Central memory CD8-positive, alpha-beta T cell (primary cell): ENCODE data around the gene AXL.

Experiments
- ATAC-seq: fragments of 150-1000 bp; cut with Tn5 transposase; replicated peaks from 2 replicates; pipeline ENCODE4 v1.10.0; 2022; ENCODE audit warnings: mild to moderate bottlenecking, moderate FRiP score, moderate number of reproducible peaks; ENCODE audit not compliant: poor library complexity, severe bottlenecking; ENCODE audit errors: extremely low read depth
- DNase-seq, 2 donors: peaks; one replicate each; pipeline ENCODE4 v3.0.0; 2021; ENCODE audit warnings: low spot score in 2 of 2
- H3K27ac Mint-ChIP-seq: one replicate; pipeline ENCODE4 v1.8.0; 2022; ENCODE audit warnings: low read depth, mild to moderate bottlenecking, moderate library complexity, mixed read lengths
- H3K27me3 Mint-ChIP-seq: one replicate; pipeline ENCODE4 v1.8.0; 2022; ENCODE audit warnings: mixed read lengths
- H3K36me3 Mint-ChIP-seq: one replicate; pipeline ENCODE4 v1.8.0; 2022; ENCODE audit warnings: mild to moderate bottlenecking, moderate library complexity, mixed read lengths; ENCODE audit not compliant: insufficient read depth
- H3K4me1 Mint-ChIP-seq: one replicate; pipeline ENCODE4 v1.8.0; 2022; ENCODE audit warnings: mixed read lengths
- H3K4me3 Mint-ChIP-seq: one replicate; pipeline ENCODE4 v1.8.0; 2022; ENCODE audit warnings: mild to moderate bottlenecking, moderate library complexity, mixed read lengths
- H3K9me3 Mint-ChIP-seq: one replicate; pipeline ENCODE4 v1.8.0; 2022; ENCODE audit warnings: mixed read lengths

The AXL gene

DNA sequence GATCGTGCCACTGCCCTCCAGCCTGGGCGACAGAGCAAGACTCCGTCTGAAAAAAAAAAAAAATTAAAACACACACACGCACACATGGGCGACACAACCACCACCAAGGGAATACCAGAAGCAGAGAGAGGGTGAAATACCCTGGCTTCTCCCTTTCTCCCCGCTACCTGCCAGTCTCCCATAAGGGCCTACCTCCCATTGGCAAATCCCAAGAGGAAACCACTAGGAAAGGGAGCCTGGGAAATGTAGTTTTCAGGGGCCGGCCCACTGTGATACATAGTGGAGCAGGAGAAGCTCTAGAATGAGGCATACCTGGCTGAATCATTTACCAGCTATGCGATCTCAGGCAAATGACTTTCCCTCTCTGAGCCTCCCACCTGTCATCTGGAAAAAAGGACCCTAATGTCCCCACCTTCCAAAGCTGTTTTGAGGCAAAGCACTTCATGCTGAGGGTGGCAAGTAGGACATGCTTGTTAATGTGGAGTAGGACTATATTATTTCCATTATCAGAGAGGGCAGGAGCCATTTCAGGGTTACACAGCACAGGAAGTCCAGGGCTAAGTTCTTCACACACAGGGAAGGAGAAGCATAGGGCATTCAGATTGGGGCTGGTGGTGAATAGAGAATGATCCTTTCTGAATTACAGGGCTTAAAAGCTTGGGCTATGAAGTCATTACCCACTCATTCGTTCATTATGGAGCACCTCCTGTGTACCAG is 30.8 kb downstream of the AXL start:
- no peak overlapping the region for H3K27ac Mint-ChIP-seq
- H3K4me3 Mint-ChIP-seq = no peak overlapping the region
- no peaks in the 10 kb centered on the region for H3K36me3 Mint-ChIP-seq

DNA sequence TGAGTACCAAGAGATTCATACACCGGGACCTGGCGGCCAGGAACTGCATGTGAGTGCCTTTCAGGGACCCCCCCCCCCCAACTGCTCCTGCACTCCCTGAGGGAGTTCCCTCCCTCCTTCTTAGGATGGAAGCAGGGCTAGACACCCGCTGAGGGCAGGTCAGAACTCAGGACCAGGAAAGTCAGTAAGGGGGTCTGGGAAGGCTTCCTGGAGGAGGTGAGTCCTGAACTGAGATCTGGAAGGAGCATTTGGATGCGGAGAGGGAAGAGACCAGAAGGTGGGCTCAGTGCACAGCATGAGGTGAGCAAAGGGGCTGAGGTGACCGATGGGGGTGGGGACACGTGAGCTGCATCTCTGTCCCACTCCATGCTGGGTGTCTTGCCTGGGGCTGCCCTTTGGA is 34.6 kb downstream of the AXL start:
- peaks cover 20% of the 10 kb centered on the region for H3K27me3 Mint-ChIP-seq
- no peak for DNase-seq
- H3K36me3 Mint-ChIP-seq = peaks cover 2% of the 10 kb centered on the region
- no peaks in the 10 kb centered on the region for H3K4me1 Mint-ChIP-seq
- no peak overlapping the region for H3K27ac Mint-ChIP-seq
- no peak overlapping the region for H3K4me3 Mint-ChIP-seq
- no peaks in the 10 kb centered on the region for H3K9me3 Mint-ChIP-seq
- no peak for ATAC-seq

More for the DNA sequence above, 30.8 kb downstream of the AXL start:
- ATAC-seq (no peak), DNase-seq (no peak)
- H3K27me3 Mint-ChIP-seq = peaks cover 24% of the 10 kb centered on the region
- no peaks in the 10 kb centered on the region for H3K9me3 Mint-ChIP-seq
- H3K4me1 Mint-ChIP-seq = no peaks in the 10 kb centered on the region

GRCh38 chr19:41255171-41255570 is 36.1 kb downstream of the AXL start:
- Mint-ChIP-seq H3K27ac (no peak overlapping the region), H3K36me3 (peaks cover 2% of the 10 kb centered on the region), H3K9me3 (no peaks in the 10 kb centered on the region), H3K4me3 (no peak overlapping the region), H3K27me3 (peaks cover 16% of the 10 kb centered on the region), H3K4me1 (no peaks in the 10 kb centered on the region)
- DNase-seq = no peak
- no peak for ATAC-seq

DNA sequence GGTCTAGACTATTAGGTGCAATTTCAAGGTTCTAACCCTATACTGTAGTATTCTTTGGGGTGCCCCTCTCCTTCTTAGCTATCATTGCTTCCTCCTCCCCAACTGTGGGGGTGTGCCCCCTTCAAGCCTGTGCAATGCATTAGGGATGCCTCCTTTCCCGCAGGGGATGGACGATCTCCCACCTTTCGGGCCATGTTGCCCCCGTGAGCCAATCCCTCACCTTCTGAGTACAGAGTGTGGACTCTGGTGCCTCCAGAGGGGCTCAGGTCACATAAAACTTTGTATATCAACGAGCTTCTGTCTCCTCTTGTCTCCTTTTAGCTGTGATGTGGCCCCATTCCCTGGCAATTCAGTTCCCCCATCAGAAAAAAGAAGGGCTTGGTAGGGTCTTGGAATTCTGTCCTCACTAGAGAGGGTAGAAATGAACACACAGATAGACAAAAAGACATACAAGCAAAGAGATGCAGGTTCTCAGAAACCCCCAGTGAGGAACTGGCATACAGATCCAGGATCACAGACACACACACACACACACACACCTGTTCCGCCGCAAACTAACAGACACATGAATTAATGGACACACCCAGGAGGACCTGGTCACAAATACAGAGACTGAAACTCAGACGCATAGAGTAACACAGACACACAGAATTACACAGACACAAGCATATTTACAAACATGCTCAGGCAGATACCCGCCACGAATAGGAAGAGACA is 42.6 kb downstream of the AXL start:
- H3K9me3 Mint-ChIP-seq = no peaks in the 10 kb centered on the region
- H3K4me3 Mint-ChIP-seq = peak overlapping the region; percentile 97
- peaks cover 40% of the 10 kb centered on the region for H3K4me1 Mint-ChIP-seq
- no peaks in the 10 kb centered on the region for H3K27me3 Mint-ChIP-seq
- peak overlapping the region; percentile 100 for H3K27ac Mint-ChIP-seq
- DNase-seq = no peak
- no peak for ATAC-seq
- peaks cover 30% of the 10 kb centered on the region for H3K36me3 Mint-ChIP-seq

DNA sequence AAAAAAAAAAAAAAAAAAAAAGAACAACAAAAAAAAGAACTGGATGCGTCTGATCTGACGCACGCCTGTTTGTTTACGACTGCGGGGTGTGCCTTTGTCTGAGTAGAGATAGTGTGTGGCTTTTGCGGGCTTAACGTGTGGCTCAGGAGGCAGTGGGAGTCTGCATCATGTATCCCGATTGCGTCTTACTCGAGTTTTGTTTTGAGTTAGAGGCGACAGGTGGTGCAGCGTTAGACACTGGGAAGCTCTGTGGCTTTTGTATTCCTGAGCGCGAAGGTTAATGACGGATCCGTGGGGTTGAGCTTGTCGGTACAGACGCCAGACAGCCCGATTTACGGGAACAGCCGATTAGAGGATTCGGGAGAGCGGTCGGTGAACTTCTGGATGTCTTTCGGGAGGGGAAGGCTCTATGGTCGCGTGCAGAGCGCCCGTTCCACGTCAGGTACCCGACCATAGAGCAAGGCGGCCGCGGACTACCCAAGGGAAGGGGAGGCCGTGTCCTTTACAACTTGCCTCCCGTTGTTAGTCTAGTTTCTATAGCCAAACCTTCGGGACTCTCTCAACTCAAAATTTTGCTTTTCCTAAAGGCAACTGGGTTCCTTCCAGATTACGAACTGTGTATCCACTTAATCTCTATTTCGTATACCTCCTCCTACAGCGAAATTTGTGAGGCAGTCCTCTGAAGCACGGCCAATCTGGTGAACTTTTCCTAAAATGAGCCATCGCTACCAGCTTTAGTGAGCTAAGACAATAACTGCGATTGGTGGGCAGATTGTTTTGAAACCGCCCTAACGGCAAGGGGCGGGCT is 44.2 kb downstream of the AXL start:
- DNase-seq (peak; percentile 79 to 92), ATAC-seq (peak; percentile 55)
- peaks cover 40% of the 10 kb centered on the region for H3K36me3 Mint-ChIP-seq
- H3K9me3 Mint-ChIP-seq = no peaks in the 10 kb centered on the region
- H3K27me3 Mint-ChIP-seq = no peaks in the 10 kb centered on the region
- peak overlapping the region; percentile 97 for H3K4me3 Mint-ChIP-seq
- peak overlapping the region; percentile 100 for H3K27ac Mint-ChIP-seq
- peaks cover 54% of the 10 kb centered on the region for H3K4me1 Mint-ChIP-seq

- peak; percentile 56 for ATAC-seq
- Mint-ChIP-seq H3K9me3 (no peaks in the 10 kb centered on the region), H3K36me3 (peaks cover 45% of the 10 kb centered on the region), H3K4me1 (peaks cover 54% of the 10 kb centered on the region), H3K27me3 (no peaks in the 10 kb centered on the region), H3K27ac (peak within 1 kb of the TSS; percentile 100), H3K4me3 (peak within 1 kb of the TSS; percentile 97)
- DNase-seq = peak; percentile 100
These were observed 45.0 kb downstream of the AXL start, which contains the start of gene HNRNPUL1 for GRCh38 chr19:41263850-41264580. Gene HNRNPUL1 (plus strand): TSS chr19:41264372. CDS start chr19:41264504, 132 bp downstream.

- no peaks in the 10 kb centered on the region for H3K9me3 Mint-ChIP-seq
- H3K27ac Mint-ChIP-seq = peak overlapping the region; percentile 100
- peaks cover 54% of the 10 kb centered on the region for H3K4me1 Mint-ChIP-seq
- H3K4me3 Mint-ChIP-seq = peak overlapping the region; percentile 97
- no peaks in the 10 kb centered on the region for H3K27me3 Mint-ChIP-seq
- ATAC-seq (no peak), DNase-seq (peak in 1 of 2 donors; percentile 24)
- peaks cover 50% of the 10 kb centered on the region for H3K36me3 Mint-ChIP-seq
These were observed 45.8 kb downstream of the AXL start for GRCh38 chr19:41264581-41265394.

DNA sequence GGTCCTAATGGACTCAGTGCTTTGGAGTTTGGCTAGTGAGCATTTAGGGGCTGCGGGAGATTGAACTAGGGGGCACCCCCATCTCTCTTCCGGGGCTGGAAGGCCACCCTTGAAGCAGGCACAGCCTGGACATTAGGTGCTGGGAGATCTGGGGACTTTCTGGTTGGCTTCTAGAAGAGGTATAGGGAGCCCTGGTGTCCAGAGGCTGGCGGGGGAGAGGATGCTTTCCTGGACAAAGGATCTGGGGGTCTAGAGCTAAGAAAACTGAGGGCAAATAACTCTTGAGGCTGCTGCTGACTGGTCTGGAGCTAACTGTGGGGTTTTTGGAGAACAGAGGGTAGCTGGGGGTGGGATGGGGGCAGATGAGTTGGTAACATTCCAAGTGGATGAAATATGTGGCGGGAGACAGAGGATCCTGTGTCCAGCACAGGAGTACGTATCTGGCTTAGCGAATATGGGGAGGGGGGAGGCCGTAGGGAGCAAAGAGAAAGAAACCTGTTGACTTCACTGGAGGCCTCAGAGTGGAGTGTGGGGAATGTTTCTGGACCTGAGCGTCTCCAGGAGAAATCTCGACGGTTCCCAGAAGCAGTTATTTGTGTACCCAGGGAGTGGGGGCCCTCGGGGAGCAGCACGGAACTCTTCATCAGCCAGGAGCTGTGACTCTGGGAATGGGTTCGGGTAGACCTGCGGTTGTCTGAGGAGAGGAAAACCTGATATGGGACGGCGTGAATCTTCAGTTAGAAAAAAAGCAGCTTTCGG is 46.6 kb downstream of the AXL start:
- peak overlapping the region; percentile 97 for H3K4me3 Mint-ChIP-seq
- DNase-seq (no peak), ATAC-seq (no peak)
- H3K27me3 Mint-ChIP-seq = no peaks in the 10 kb centered on the region
- peaks cover 54% of the 10 kb centered on the region for H3K4me1 Mint-ChIP-seq
- H3K27ac Mint-ChIP-seq = peak overlapping the region; percentile 100
- H3K36me3 Mint-ChIP-seq = peaks cover 55% of the 10 kb centered on the region
- no peaks in the 10 kb centered on the region for H3K9me3 Mint-ChIP-seq

- ATAC-seq (no peak), DNase-seq (no peak)
- Mint-ChIP-seq H3K36me3 (peaks cover 64% of the 10 kb centered on the region), H3K4me1 (peaks cover 37% of the 10 kb centered on the region), H3K27me3 (no peaks in the 10 kb centered on the region), H3K9me3 (no peaks in the 10 kb centered on the region), H3K27ac (no peak overlapping the region), H3K4me3 (no peak overlapping the region)
These were observed 50.0 kb downstream of the AXL start for GRCh38 chr19:41269055-41269454.

DNA sequence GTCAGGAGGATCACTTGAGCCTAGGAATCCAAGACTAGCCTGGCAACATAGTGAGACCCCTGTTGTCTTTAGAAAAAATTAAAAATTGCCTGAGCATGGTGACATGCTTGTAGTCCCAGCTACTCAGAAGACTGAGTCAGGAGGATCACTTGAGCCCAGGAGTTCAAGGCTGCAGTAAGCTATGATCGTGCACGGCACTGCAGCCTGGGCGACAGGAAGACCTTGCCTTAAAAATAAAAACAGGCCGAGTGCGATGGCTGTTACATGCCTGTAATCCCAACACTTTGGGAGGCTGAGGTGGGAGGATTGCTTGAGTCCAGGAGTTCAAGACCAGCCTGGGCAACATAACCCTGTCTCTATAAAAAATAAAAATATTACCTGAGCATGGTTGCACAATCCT is 50.5 kb downstream of the AXL start:
- peaks cover 66% of the 10 kb centered on the region for H3K36me3 Mint-ChIP-seq
- H3K27me3 Mint-ChIP-seq = no peaks in the 10 kb centered on the region
- no peak for ATAC-seq
- no peak overlapping the region for H3K27ac Mint-ChIP-seq
- no peaks in the 10 kb centered on the region for H3K9me3 Mint-ChIP-seq
- no peak overlapping the region for H3K4me3 Mint-ChIP-seq
- no peak for DNase-seq
- peaks cover 38% of the 10 kb centered on the region for H3K4me1 Mint-ChIP-seq

DNA sequence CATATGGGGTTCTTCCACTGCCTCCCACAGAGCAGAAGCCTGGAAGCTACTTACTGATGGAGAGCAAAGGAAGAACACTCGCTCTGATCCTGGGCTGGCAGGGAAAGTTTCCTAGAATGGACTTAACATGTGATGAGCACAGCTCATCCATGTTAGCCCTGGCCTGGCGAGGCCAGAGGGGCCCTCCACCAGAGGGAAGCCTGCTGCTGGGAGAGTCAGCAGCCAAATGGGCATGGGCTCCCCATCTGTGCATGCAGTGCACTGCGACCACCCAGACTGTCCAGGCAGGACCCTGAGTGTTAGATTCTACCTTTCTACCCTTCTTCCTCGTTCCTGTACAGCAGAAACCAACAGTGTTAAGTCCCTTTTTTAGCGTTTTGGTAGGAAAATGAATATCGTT is 54.1 kb downstream of the AXL start:
- no peak for ATAC-seq

More for the DNA sequence above, 54.1 kb downstream of the AXL start:
- no peak for DNase-seq
- Mint-ChIP-seq H3K4me1 (peaks cover 12% of the 10 kb centered on the region), H3K9me3 (no peaks in the 10 kb centered on the region), H3K36me3 (peaks cover 87% of the 10 kb centered on the region), H3K4me3 (no peak overlapping the region), H3K27ac (no peak overlapping the region), H3K27me3 (no peaks in the 10 kb centered on the region)
